ENCODE measurements around the gene KLF11. TPM values are rescaled to one million over a fixed set of nuclear protein-coding genes. Genes with fewer than 3 reads are reported as not detected.
"Not testable (repeated sequence)": the region's sequence is repeated elsewhere in the genome, so short reads cannot be mapped to it uniquely, and the experiment has no call there.

KLF11 gene
- polyA plus RNA-seq, 1 donor = 25.8 TPM

DNA sequence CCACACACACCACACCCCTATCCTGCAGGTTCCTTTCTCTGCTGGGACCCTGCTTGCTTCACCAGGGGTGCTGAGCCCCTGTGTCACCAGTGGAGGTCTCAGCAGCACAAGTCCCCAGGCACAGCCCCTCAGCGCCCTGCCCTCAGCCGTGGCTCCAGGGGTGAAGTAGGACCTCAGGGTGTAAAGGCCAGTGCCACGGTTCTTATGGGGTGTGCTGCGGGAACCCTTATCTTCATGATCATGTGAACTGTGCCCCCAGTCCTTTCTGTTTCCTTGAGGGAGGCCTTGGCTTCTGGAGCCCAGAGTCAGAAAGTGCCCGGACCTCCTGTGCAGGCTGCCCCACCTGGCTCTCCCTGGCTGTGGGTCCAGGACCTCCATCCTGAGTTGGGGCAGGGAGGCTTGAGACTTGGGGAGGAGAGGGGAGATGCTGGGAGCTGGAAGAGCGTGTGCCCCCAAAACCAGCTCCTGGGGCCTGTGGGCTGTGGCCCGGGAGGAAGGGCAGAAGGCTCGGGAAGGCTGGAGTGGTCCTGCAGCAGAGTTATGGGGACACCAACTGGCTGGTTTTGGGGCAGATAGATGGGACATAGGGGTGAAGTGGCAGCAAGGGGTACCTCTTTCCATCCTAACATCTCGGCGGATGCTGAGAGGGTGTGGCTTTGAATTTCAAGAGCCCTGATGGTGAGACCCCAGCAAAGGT lies 20.2 kb upstream of the KLF11 start:
- no peak for DNase-seq (ENCODE audit: low read depth)

DNA sequence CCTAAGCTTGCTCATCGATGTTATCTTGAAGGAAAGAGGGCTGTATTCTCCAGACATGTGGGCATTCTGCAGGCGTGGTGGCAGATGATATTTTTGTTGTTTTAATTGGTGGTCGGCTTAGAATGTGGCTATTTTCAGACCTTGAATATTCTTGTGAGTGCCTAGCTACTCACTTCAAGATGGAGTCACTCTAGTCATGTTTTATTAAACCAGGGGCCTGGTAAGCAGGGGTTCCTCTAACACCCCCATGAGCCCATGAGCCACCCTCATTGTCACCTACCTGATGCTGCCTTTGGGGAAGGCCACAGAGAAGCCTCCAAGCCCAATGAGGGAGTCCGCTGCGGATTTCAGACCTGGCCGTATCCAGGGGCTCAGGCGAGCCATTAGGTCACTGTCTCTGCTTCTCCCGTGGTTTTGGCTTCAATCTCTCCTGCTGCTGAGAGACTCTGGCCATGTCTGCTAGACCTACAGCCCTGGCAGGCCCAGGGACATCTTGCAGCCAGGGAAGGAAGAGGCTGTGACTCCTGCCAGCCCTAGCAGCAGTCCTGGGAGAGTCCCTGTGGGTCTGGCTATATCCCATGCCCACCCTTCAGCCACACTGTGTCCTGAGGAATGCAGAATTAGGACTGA lies 16.3 kb upstream of the KLF11 start:
- DNase-seq (ENCODE audit: low read depth) = no peak

DNA sequence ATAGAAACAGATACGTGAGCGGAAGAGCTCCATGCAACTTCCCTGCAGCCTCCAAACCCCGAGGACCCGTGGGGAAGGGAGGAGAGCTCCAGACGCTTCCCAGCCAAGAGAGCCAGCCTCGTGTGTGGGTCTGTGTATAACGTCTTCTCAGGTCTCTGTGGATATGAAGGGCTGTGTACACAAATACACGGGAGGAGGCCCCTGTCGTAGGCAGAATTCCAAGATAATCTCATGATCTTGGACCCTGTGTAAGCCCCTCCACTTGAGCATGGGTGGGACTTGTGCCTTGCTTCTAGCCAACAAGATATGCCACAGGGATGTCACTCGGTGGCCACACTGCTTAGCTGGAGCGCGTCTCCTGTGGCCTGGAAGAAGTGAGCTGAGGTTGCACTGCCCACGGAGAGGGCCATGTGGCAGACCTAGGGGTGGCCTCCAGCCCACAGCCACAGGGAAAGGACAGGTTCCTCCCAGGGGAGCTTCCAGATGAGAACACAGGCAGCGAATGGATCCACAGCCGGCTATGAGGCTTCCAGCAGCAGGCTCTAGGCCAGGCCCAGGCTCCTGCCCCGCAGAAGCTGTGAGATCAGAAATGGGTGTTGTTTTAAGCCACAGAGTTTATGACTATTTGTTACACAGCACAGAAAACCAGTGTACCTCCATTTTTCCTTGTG lies 15.6 kb upstream of the KLF11 start:
- no peak for DNase-seq (ENCODE audit: low read depth)

DNA sequence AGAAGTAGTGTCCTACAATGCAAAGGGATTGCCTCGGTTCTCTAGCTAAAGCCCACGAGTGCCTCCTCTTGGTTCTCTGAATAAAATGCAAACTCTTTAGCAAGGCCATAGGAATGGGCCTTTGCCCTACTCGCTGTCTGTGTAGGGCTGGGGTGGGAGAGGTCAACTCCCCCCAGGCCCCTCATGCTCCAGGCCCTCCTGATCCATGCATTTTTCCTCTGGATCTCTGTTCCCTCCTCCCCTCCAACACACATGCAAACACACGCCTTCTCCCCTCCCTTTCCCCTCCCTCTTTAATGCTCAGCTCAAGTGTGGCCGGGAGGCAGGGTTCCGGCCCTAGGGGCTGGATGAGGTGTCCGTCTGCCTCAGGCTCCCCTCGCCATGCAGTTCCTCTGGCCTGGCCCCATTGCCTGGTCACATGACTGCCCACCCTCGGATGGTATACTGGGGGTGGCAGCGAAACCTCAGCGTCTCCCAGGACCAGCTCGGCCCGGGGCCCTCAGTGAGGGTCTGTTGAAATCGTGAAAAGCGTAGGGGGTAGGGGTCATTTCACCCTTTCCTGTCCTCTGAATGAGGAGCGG lies 14.9 kb upstream of the KLF11 start:
- DNase-seq (ENCODE audit: low read depth) = no peak

DNA sequence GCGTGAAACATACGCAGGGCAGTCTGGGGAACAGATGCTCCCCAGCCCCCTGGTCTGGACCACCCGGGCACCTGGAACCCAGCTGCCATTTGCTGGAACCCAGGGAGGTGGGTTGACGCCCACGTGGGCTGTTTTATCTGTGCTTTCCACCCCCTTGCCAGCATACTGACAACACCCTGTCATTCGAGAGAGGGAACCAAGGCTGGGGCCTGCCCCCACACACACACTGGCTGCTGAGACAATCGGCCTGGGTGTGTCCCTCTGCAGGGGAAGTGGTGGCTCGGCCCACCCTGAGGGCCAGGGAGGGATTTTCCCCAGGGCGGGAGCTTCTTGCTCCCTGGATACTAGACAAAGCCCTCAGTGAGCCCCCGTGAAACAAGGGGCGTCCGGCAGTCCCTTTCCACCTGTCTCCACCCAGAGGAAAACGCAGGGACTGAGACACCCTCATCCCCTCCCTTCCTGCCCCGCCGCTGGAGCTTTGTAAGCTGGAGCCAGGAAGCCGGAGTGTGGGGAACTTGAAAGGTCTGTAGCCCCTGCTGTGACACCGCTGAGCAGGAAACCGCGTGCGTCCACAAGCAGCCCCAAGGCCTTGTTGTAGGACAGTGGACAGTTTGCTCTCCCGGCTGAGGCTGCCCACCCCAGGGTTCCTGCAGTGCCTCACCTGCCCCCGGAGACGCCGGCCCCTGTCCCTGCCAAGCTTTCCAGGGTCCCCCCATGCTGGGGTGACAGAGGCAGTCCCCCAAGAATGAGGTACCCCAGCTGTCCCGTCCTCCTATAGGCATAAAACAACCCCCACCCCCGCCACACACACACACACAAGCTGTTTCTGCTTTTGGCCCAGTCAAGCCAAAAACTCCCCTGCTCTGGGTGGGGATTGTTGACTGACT lies 14.1 kb upstream of the KLF11 start:
- DNase-seq (ENCODE audit: low read depth) = no peak

DNA sequence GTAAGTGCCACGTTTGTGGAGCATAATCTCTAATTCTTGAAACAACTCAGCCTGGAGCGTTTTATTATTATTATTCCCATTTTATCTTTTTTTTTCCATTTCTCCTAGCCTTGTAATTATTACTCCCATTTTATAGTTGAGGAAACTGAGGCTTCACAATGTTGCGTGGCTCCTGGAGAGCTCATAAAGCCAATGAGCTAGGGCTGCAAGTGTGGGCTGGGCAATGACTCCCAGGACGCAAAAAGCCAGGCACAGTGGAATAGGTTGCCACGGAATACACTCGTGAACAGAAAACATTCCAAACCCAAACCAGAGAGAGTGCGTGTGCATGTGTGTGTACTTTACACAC lies 13.5 kb upstream of the KLF11 start:
- DNase-seq (ENCODE audit: low read depth) = no peak

DNA sequence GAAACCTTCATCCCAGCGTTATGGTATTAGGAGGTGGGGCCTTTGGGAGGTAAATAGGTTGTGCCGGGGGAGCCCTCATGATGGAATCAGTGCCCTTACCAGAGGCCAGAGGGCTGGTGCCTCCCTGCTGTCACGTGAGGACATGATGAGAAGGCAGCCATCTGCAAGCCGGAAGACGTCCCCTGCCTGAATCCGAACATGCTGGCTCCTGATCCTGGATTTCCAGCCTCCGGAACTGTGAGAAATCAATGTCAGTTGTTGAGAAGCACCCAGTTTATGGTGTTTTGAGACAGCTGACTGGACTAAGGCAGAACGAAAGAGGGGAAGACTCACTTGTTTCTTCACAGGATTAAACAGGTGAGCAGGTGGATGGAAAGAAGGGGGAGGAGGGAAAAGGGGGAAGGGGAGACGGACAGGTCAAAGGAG lies 13.0 kb upstream of the KLF11 start:
- no peak for DNase-seq (ENCODE audit: low read depth)

DNA sequence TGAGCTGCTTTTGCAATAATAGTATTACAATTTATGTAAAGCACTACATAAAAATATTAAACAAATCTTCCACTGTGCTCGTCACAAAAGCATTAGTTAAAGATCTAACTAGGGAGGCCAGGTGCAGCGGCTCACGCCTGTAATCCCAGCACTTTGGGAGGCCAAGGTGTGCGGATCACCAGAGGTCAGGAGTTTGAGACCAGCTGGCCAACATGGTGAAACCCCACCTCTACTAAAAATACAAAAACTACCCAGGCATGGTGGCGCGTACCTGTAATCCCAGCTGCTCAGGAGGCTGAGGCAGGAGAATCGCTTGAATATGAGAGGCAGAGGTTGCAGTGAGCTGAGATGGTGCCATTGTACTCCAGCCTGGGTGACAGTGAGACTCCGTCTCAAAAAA lies 12.6 kb upstream of the KLF11 start:
- not testable (repeated sequence) for DNase-seq (ENCODE audit: low read depth)

DNA sequence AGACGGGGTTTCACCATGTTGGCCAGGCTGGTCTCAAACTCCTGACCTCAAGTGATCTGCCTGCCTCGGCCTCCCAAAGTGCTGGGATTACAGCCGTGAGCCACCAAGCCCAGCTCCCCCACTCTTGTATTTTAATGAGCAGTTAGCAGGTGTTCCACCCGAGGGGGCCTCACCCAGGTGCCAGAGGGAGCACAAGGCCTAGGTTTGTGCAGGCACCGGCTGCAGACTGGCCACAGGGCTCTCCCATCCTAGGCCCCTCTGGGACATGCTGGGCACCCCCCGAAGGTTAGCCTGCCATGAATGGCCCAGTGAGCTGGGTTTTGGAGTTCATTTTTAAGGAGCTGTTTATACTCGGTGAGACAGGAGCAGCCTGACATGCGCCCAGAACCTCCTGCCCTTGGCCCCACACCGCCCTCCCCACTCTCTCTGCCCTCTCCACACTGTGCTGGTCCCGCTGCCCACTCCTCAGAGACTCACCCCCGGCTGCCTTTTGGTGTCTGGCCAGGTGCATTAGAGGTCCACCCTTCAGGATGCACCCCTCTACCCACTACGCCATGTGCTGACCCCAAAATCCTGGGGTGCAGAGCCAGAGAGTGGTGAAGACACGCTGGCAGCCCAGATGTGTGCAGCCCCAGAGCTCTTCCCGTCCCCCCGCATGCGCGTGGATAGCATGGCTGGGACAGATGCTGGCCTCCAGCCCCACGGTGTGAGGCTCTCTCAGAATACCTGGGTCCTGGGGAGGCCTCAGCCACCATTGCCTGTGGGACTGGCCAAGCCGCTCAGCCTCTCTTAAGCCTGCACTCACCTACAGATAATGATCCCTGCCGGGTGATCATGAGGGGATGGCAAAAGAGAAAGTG lies 11.2 kb upstream of the KLF11 start:
- no peak for DNase-seq (ENCODE audit: low read depth)

DNA sequence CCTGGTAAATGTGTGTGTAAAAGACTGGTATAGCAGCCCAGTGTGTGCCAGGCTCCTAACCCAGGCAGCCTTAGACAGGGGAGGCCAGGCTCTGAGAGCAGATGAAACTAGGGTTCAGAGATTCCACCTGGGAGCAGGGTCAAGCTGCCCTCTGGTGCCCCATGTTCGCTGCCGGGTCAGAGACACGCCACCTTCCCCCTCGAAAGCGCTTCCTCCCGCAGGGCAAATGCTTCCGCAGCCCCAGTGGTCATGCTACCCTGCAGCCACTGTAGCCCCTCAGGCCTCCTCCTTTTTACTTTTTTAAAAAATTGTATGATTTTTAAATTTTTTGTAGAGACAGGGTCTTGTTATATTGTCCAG lies 10.6 kb upstream of the KLF11 start:
- DNase-seq (ENCODE audit: low read depth) = no peak

DNA sequence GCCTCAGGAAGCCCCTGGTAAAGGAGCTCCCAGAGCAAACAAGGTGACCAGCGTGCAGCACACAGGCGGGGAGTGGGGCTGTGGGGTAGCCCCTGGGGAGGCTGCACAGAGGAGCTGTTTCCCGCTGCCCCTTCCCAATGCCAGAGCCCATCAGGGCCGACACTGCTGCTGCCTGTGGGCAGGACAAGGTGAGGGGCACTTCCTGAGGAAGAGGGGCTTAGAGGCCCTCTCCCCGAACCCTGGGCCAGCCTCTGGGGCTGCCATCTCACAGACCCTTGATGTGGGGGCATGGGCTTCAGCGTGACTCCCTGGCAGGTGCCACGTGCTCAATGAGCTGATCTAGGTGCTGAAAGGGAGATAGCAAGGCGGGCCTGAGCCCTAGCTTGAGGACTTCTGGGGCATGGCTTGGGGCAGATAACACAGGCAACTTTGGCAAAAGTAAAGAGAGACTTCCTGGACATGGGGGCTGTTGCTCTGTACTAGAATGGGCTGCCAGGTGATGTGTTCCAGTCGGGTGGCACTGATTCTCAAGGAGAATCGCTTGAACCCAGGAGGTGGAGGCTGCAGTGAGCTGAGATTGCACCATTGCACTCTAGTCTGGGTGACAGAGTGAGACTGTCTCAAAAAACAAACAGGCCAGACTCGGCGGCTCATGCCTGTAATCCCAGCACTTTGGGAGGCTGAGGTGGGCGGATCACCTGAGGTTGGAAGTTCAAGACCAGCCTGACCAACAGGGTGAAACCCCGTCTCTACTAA lies 9.9 kb upstream of the KLF11 start:
- no peak for DNase-seq (ENCODE audit: low read depth)

DNA sequence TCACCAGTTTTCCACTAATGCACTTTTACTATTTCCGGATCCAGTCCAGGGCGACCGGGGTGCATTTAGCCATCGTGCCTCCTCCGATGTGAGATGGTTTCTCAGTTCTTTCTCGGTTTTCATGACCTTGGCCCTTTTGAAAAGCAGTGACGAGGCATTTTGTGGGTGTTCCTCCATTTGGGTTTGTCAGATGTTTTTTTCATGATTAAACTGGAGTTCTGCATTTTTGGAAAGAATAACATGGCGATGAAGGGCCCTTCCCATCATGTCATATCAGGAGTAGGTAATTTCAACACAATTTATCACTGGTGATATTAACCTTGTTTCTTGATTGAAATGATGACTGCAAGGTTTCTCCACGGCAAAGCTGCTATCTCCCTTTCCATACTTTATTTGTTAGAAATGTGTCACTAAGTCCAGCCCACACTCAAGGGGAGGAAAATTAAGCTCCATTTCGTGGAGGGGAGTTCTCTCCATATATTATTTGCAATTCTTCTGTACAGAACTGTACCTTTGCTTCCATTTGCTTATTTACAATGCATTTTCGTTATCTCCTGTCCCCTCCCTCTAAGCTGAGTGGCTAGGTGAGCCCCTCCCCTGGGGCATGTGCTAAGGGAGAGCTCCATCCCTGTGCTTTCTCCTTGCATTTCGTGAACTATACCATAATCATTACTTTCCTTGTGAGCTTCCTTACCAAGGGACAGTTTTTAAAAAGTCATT lies 8.9 kb upstream of the KLF11 start:
- DNase-seq (ENCODE audit: low read depth) = no peak

DNA sequence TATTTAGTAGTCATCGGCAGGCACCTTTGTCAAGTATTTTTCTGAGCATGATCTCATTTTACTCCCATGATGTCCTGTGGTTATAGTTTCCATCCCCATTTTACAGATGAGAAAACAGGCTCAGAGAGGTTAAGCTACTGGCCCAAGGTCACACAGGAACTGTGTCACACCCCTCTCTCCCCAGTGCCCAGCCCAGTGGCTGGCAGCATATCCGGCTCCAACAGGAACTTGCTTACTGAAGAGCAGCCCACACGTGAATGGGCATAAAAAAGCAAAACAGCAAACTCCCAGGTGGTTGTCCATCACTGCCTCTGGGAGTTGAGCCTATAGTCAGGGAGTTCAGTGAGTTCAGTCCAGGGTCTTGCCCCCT lies 8.3 kb upstream of the KLF11 start:
- DNase-seq (ENCODE audit: low read depth) = no peak

DNA sequence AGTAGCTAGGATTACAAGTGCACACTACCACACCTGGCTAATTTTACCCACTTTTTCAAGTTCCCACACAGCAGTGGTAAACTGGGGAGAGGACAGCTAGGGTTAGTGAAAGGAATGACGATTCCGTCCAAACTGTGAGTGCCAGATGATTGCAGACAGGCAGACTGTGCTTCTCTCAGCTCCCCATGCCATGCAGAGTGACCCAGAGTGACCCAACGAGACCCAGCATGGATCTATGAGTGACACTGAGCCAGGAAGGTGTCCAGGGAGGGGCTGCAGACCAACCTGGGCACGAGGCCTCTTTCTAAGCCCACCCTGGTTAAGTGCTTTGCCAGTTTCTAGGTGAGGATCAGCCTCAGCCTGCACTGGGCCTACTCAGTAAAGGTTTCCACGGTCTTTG lies 7.7 kb upstream of the KLF11 start:
- no peak for DNase-seq (ENCODE audit: low read depth)

DNA sequence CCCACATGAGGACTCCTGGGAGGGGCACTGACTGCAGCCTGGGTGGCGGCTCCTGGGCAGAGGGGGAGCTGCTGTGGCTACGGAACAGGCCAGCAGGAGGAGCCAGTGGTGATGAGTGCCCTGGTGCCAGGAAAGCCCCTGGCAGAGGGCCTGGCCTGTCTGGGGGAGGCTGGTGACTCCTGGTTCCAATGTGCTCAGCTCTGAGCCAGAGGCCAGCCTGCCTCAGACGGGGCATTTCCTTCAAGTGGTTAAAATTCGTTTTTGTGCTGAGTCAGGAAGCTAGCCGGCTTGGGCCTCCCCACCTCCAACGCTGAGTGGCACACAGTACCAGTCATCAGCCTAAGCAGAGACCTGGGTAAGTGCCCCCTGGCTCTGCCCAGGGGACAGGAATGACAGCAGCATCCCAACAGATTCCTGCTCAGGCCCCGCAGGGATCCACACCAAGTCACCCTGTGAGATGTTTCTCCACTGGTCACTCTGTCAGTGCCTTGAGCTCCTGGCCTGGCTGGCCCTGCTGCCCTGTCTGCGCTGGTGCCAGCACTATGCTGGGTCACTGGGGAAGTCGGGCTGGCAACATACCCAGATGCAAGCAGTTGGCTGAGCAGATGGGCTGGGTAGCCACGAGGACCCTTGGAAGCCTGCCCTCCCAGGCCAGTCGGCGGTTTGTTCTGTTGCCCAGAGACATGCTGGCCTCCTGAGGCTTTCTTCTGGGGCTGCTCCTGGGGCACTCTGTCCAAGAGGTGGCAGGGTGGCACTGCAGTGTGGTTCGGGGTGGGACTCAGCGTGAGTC lies 7.1 kb upstream of the KLF11 start:
- DNase-seq (ENCODE audit: low read depth) = no peak

DNA sequence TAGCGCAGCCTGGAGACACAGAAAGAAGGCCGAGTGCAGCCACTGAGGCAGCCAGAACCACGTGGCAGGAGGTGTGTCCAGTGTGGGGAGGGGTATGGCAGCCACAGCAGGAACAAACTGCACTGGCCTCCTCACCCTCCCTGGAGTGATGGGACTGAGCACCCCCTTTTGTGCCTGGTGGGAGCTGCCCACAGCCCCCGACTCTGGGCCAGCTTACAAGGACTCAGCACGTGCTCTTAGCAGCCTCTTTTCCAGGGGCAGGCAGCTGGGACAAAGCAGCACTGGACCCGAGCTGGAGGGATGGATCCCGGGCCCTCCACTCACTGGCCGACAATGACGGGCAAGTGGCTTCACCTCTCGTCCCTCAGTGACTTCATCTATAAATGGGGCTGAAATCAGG lies 5.2 kb upstream of the KLF11 start:
- no peak for DNase-seq (ENCODE audit: low read depth)

DNA sequence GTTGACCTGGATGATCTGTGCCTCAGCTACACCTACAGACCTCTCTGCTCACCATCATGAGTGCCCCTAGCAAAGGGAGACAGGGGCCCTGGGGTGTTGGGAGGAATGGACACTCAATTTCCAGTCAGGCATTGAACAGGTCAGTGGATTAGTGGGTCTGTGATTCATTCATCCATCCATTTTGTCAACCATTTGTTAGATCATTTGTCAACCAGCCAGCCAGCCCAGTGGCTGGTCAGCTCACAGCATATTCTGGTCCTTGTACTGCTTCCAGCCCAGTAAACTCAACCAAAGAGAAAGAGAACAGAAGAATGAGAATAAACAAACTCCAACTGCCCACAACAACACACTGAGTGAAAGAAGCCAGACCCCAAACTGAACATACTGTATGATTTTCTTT lies 4.6 kb upstream of the KLF11 start:
- no peak for DNase-seq (ENCODE audit: low read depth)

DNA sequence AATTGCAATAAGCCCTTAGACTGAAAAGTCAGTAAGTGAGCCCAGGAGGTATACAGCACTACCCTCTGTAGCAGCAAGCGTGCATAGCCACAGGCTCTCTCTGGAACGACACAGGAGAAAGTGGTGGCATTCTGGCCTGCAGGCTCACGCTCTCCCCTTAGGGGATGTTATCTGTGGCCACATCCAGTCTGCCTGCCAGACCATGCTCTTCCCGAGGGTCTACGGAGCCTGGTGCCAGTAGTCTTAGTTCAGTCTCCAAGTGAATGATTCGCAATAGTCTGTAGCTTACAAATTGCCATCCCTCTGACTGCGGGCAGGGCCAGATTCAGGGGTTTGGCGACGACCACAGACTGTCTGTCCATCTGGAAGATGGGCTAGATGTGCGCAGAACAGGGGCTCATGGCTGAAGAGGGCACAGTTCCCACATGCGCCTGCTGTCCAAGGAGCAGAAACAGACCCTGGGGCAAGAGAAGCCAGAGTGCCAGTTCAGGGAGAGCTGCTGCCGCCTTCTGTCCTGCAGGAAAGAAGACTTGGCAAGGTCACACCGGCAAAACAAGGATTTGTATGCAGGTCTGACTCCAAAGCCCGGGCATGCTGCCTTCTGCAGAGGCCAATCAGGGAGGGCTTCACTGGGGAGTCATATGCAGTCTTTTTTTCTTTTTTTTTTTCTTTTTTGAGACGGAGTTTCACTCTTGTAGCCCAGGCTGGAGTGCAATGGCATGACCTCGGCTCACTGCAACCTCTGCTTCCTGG lies 3.5 kb upstream of the KLF11 start:
- DNase-seq (ENCODE audit: low read depth) = no peak
